HG03159 (cell line): ENCODE data around the gene CPNE4.
"Not testable (repeated sequence)": the region's sequence is repeated elsewhere in the genome, so short reads cannot be mapped to it uniquely, and the experiment has no call there.

ENCODE experiments used
- ATAC-seq: cut with Tn5 transposase; IDR thresholded peaks from one replicate; pipeline ENCODE4 v1.9.1; 2021; ENCODE audit warnings: mild to moderate bottlenecking, moderate library complexity; ENCODE audit not compliant: unreplicated experiment

Gene CPNE4

DNA sequence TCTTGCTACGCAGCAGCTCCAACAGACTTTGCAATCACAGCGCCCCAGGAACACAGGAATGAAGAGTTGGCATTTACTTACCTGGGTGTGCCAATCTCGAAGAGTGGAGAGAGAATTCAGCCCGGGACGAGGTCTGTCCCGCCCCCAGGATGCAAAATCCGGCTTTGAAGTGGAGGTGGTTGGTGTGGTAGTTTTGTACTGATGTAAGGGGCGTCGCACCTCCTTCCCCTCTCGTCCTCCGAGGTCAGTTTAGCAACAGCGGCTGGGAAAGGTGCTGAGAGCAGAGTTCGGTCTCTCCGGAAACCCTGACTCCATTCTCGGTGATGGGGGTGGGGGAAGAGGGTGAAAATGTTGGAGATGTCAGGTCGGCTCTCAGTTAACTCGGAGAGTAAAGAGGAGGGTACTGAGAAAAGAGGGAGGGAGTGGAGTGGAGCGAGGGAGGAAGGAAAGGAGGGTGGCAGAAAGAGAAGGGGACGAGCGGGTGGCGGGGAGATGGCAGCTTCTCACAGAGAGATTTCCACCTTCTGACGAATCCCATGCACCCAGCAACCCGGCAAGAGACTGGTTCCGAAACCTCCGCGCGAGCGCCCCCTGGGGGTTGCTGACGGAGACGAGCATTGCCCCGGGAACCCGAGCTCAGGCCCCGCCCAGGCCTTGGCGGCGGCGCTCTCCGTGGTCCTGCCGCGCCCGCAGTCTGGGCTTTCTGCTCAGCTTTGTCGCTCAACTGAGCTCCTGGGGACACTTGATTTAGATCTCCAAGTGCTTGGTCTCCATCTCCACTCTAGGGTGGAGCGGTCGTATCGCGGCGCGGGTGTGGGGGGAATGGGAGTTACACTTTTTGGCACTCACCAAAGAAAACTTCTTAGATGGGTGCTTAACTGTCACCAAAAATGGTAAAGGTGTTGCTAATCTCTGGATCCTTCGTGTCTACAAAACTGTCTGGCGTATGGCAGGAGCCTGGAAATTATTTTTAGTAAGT, at the start of gene CPNE4:
TSS of gene CPNE4 (minus strand) at position 529 of the 979 bp plus-strand sequence.
- peak; percentile 90 for ATAC-seq

GRCh38 chr3:132083583-132084279, 48.9 kb upstream of the CPNE4 start:
- ATAC-seq = no peak

DNA sequence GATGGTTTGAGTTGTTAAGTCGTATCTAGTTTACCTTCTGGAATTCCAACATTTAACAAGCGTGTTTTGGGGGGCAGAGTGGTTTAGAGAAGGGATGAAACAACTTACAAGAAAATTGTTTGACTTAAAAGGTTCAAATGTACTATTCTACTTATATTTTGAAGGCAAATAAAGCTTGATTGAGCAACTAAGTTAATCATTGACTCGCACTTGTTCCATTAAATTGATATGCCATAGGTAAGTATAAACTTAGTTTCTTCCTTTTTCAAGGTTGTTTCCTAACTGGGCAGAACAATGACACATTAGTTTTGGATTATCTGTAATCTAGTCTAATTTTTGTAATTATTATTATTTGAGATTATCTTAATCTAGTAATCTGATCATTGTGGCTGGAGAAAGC, 48.3 kb upstream of the CPNE4 start:
- no peak for ATAC-seq

GRCh38 chr3:132079147-132079546, 44.3 kb upstream of the CPNE4 start:
- no peak for ATAC-seq

DNA sequence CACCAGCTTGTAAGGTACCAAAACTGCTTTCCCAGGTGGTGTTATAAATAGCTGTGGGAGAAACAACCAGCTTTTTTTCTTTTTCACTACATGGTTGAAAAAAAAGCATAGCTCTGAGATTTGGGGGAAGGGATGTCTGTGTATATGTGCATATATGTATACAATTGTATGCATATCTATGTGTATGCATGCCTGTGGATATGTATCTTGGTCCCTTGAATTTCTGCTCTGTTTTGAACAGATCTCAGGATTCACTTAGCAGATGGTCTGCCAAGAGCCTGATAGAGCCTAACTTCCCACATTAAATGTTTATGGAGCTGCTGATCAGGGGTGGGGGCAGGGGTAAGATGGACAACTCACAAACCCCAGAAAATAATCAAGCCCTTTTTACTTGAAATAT, 39.0 kb upstream of the CPNE4 start:
- ATAC-seq = no peak

DNA sequence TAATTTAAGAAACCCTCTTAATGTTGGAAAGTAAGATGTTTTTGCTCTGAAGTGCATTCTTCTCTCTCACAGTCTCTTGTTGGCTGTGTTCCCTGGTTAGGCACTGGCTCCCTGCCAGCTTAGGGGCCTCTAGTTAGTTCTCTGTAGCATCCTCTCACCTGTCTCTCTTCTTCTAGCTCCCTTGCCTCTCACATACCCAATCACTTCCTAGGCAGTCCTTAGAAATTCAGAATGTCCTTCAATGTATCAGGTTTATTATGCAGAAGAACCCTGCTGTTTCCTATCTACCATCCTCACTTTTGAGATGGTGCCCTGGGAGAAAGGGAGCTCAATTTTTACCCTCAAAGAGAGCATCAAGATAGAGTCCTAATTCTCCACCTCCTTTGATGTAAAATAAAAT, 36.2 kb upstream of the CPNE4 start:
- ATAC-seq = no peak

- no peak for ATAC-seq
Observed at GRCh38 chr3:132064114-132064513, 29.3 kb upstream of the CPNE4 start.

DNA sequence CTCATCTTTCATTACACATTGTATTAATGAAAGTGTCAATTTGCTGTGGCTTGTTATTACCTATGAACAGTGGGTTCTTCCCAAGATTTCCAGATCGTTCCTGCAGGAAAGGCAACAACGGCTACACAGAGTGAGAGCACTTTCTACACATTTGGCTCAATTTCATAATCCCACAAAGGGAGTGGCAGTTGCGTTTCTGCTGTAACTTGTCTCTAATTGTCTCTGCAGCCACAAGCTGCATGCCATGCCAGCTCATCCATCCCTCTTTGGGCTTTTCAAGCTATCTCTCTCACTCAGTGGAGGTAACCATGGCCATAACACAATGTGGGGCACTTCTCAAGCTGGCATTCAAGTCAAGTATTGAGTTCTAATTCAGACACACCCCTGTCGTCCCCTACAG, 27.7 kb upstream of the CPNE4 start:
- ATAC-seq = no peak

DNA sequence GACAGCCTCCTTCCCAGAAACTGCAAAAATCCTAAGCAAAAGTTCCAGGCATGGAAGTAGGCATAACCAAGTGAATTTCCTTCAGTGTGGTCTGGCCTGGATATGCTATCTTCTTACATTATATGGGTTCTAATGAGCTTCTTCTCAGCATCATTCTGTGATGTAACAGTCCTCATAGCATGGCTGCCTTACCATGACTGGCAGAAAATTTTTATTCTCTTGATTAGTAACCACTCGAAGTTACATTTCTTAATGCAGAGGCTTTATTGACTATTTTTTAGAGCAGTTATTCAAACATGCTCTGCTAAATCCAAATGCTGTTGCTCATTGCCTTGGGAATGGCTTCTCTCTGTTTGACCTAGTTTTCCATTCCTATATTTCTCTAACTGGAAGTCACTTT, 21.1 kb upstream of the CPNE4 start:
- no peak for ATAC-seq

DNA sequence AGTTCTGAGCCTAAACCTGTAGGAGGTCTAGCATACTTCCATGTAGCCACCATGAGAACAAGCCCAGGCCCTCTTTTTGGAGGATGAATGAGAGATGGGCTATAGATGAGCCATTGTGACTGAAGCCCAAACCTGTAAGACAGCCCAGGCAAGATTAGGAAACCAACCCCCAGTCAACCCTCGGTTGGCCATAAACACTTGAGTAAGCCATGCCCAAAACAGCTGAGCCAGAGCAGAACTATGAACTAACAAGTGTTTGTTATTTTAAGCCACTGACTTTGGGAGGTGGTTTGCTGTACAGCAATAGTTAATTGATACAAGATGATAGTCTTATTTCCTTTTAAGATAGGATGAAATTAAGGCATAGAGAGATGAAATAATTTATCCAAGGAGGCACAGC, 12.4 kb upstream of the CPNE4 start:
- ATAC-seq = no peak

- ATAC-seq = not testable (repeated sequence)
Observed at GRCh38 chr3:132044874-132045273, 10.1 kb upstream of the CPNE4 start.

- no peak for ATAC-seq
Observed at GRCh38 chr3:132042681-132043080, 7.9 kb upstream of the CPNE4 start.

GRCh38 chr3:132038198-132038825, 3.5 kb upstream of the CPNE4 start:
- ATAC-seq = peak; percentile 55

DNA sequence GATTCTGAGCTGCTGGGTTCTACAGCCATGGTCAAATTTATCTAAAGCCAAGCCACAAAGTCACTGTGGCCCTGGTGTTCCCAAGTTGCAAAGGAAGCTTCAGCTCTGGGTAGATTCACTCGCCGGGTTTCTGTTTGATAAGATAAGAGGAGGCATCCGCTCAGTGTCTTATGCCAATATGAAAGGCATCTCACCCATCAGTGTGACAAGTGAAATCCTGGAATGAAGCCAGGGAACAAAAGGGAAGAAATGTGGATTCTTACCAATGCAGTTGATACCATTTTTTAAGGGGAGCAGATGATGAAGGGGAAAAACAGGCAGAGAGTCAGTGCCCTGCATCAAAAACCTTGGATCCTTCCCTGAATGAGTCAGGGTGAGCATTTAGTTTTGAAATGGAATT, 2.8 kb upstream of the CPNE4 start:
- ATAC-seq = no peak

DNA sequence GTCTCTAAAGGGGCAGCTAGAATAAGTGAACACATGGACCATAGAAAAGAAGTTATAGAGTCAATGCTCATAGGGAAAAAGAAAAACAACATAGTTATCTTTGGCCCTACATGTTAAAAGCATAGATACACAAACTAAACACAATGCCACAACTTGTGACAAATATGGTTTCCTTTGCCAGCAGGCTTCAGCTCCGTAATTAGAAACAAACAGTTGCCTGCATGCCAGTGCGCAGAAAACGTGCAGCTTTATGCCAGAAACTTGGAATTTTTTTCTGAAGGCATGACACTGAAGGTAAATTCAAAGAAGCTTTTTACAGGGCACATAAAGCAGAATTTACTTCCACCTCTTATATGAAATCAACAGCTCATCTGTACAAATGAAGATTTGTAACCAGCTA, 2.2 kb upstream of the CPNE4 start:
- ATAC-seq = no peak

DNA sequence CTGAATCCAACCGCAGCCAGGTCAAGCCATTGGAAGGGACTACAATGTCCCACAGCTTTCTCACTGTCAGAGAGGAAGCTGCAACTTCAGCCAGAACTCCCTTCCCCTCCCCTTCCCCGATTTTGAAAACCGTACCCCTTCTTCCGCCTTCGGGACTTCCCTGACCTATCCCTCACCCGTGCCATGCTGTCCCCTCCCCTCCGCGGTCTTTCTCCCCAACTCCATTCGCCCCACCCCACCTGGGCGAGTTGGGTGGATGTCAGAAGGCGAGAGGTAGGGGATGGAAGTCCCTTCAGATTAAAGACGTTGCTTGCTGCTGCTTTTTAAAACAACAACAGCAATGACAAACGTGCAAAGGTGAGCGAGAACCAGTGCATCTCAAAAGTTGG, 723 bp downstream of the CPNE4 start:
- no peak for ATAC-seq

DNA sequence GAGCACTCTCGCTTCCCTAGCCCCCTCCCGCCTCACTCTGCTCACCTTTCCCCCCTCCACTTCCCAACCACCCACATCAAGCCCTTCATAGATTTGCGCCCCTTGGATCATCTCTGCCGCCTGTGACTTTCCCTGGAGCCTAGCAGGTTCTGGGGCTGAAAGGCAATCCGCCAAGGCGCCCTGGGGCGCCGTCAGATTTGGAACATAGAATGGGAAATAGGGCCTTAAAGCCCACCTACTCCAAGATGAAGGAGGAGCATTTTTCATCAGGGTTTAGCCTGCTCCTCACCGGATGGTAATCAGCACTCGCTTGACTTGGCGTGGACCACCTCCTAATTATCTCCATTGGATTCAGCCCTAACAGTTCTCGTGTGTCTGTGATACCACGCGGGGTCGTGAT, 1.3 kb downstream of the CPNE4 start:
- ATAC-seq = no peak

DNA sequence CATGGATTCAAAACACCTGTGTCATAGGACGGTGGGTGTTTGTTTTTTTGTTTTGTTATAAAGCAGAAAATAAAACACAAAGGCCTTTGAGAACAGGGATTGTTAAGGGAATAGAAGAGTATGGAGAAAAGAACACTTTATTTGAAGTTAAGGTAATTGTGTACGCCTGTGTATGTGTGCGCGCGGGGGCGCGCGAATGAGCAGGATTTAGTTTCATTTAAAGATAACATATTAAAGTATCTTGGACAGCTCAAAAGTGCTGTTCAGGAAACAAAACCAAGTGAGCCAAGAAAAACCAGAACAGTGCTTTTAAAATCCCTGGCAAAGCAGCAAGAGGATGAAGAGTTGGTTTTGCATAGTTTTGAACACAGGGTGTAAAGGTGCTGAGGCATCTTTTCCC, 1.9 kb downstream of the CPNE4 start:
- ATAC-seq = no peak

DNA sequence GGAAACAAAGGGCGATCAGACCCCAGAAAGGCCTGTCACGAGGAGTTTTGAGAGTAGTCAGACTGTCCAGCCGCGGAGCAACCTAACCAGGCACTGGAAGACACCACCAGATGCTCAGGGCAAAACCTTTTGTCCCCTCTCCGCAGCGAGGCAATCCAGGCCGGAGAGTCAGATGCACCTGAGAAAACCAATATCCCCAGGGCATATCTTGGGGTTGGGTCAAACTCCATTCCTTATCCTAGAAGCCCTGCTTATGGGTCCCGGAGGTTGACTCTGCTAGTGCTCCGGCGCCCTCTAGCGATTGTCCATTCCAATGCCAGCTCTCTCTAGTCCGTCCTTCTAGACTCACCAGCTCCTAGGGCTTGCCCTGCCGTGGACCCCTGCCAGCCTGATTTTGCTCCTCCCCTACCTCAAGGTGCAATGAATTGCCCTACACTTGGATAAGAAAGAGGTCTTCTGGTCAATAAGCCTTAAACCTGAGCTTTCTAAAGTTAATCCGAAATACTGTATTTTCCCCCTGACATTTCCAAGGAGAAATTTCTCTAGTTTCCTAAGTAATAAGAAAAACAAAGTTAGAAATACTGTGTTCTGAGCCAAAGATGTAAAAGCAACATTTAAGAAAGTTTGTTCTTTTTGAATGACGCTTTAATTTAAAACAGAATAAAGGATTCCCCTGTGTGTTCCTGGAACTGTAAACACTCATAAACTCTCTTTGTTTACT, 5.5 kb downstream of the CPNE4 start:
- ATAC-seq = peak; percentile 93

GRCh38 chr3:132022914-132023313, 11.9 kb downstream of the CPNE4 start:
- ATAC-seq = no peak

DNA sequence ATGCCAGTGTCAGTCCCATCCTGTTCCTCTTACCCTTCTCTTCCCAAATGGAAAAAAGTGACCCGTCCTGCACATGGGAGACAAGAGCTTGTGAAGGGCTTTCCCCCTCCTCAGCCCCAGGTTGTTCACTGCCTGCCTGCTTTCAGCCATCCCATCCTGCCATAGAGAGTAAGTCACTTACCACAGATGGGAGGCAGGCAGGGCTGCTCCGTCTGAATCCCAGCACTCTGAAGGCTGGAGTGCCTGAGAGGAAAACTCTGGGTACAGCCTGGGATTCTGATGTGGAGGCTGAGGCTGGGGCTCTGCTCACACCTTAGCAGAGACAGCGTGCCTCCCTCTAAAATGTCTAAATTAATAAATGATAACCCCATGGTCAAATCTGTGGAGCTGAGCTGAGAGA, 14.8 kb downstream of the CPNE4 start:
- no peak for ATAC-seq
